ENCODE measurements around the gene MYH2.

The MYH2 gene

DNA sequence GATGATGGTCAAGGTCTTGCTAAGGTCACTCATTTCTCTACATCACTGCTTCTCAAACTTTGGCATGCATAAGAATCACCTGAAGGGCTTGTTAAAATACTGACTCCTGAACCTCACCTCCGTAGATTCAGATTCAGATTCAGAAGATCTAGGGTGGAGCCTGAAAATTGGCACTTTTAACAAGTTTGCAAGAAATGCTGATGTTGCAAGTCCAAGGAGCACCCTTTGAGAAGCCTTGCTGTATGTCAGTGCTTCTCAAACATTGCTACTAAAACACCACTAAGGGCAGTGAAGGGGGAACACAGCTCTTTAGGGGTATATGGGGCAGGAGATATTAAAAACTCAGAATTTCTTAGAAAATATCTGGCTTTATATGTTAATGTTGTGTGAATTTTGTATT, 17.4 kb downstream of the MYH2 start:
- ATAC-seq (ENCODE audit: low read depth) (no peak), DNase-seq (ENCODE audit: low spot score) (no peak)
- H3K4me1 ChIP-seq (ENCODE audit: insufficient read depth, poor library complexity, severe bottlenecking), result no peaks in the 10 kb centered on the region
- peaks cover 3% of the 10 kb centered on the region for H3K27me3 ChIP-seq (ENCODE audit: insufficient read depth, poor library complexity, severe bottlenecking)
- no peaks in the 10 kb centered on the region for H3K36me3 ChIP-seq (ENCODE audit: low read depth)
- H3K27ac ChIP-seq (ENCODE audit: poor library complexity, severe bottlenecking), result no peak overlapping the region
- H3K9me3 ChIP-seq (ENCODE audit: severe bottlenecking), result no peaks in the 10 kb centered on the region
- no peak for TF ChIP-seq CTCF (IDR thresholded peaks at IDR 0.05; ENCODE audit: poor library complexity, severe bottlenecking)
- no peak overlapping the region for H3K4me3 ChIP-seq (ENCODE audit: severe bottlenecking)

DNA sequence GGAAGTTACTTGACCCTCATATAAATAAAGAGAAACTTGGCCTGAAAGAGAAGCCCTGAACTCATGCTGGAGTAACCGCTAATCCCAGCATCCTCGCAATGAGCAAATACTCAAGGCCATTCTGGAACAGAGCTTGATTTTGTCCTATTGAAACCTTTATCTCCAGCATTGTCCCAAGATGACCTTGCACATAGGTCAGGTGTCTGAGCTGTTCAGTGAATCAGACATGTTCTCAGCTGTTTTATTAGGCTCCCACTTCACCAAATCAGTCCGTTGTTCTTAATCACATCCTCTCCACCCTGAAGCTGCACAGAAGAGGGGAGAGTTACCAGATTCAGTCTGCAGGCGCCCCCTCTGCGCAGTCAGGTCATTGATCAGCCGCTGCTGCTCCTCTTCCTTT, 22.0 kb downstream of the MYH2 start:
- Histone ChIP-seq H3K4me3 (ENCODE audit: severe bottlenecking) (no peak overlapping the region), H3K36me3 (ENCODE audit: low read depth) (no peaks in the 10 kb centered on the region), H3K27me3 (ENCODE audit: insufficient read depth, poor library complexity, severe bottlenecking) (peaks cover 10% of the 10 kb centered on the region), H3K9me3 (ENCODE audit: severe bottlenecking) (no peaks in the 10 kb centered on the region), H3K4me1 (ENCODE audit: insufficient read depth, poor library complexity, severe bottlenecking) (no peaks in the 10 kb centered on the region), H3K27ac (ENCODE audit: poor library complexity, severe bottlenecking) (no peak overlapping the region)
- ATAC-seq (ENCODE audit: low read depth), result no peak
- DNase-seq (ENCODE audit: low spot score), result no peak
- no peak for TF ChIP-seq CTCF (IDR thresholded peaks at IDR 0.05; ENCODE audit: poor library complexity, severe bottlenecking)

- H3K9me3 ChIP-seq (ENCODE audit: severe bottlenecking), result no peaks in the 10 kb centered on the region
Measured at GRCh38 chr17:10526517-10526916, 22.9 kb downstream of the MYH2 start.

GRCh38 chr17:10523064-10523463, 26.4 kb downstream of the MYH2 start:
- TF ChIP-seq CTCF (IDR thresholded peaks at IDR 0.05; ENCODE audit: poor library complexity, severe bottlenecking), result no peak
- Histone ChIP-seq H3K27ac (ENCODE audit: poor library complexity, severe bottlenecking) (no peak overlapping the region), H3K4me1 (ENCODE audit: insufficient read depth, poor library complexity, severe bottlenecking) (no peaks in the 10 kb centered on the region), H3K36me3 (ENCODE audit: low read depth) (no peaks in the 10 kb centered on the region), H3K9me3 (ENCODE audit: severe bottlenecking) (no peaks in the 10 kb centered on the region), H3K27me3 (ENCODE audit: insufficient read depth, poor library complexity, severe bottlenecking) (peaks cover 24% of the 10 kb centered on the region), H3K4me3 (ENCODE audit: severe bottlenecking) (no peak overlapping the region)
- DNase-seq (ENCODE audit: low spot score), result no peak
- ATAC-seq (ENCODE audit: low read depth), result no peak

More at GRCh38 chr17:10526517-10526916, 22.9 kb downstream of the MYH2 start:
- ATAC-seq (ENCODE audit: low read depth) (no peak), DNase-seq (ENCODE audit: low spot score) (no peak)
- TF ChIP-seq CTCF (IDR thresholded peaks at IDR 0.05; ENCODE audit: poor library complexity, severe bottlenecking), result no peak
- Histone ChIP-seq H3K36me3 (ENCODE audit: low read depth) (no peaks in the 10 kb centered on the region), H3K27me3 (ENCODE audit: insufficient read depth, poor library complexity, severe bottlenecking) (peaks cover 10% of the 10 kb centered on the region), H3K4me3 (ENCODE audit: severe bottlenecking) (no peak overlapping the region), H3K4me1 (ENCODE audit: insufficient read depth, poor library complexity, severe bottlenecking) (no peaks in the 10 kb centered on the region), H3K27ac (ENCODE audit: poor library complexity, severe bottlenecking) (no peak overlapping the region)

DNA sequence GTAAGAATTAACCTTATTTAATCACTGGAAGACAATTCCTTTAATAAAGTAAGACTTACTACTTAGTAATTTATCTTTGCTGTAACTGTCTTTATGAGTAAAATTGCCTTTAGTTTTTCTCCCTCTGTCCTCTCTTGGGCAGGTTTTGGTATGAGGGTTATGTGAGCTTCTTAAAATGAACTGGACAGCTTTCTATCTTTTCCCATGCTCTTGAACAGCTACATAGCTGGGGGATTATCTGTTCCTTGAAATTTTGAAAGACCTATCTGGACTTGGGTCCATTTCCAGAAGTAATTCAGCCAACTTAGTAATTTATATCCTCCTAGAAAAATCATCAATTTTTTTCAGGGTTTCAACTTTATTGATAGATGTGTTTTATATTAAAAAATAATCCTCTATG, 27.5 kb downstream of the MYH2 start:
- Histone ChIP-seq H3K4me1 (ENCODE audit: insufficient read depth, poor library complexity, severe bottlenecking) (no peaks in the 10 kb centered on the region), H3K27ac (ENCODE audit: poor library complexity, severe bottlenecking) (no peak overlapping the region), H3K4me3 (ENCODE audit: severe bottlenecking) (no peak overlapping the region), H3K9me3 (ENCODE audit: severe bottlenecking) (no peaks in the 10 kb centered on the region), H3K36me3 (ENCODE audit: low read depth) (no peaks in the 10 kb centered on the region), H3K27me3 (ENCODE audit: insufficient read depth, poor library complexity, severe bottlenecking) (peaks cover 32% of the 10 kb centered on the region)
- ATAC-seq (ENCODE audit: low read depth) (no peak), DNase-seq (ENCODE audit: low spot score) (no peak)
- TF ChIP-seq CTCF (IDR thresholded peaks at IDR 0.05; ENCODE audit: poor library complexity, severe bottlenecking), result no peak

All from RWPE2 (cell line).